Esophagus squamous epithelium (tissue), 5 donors: ENCODE results near the gene IGF1R. TPM values are rescaled to one million over a fixed set of nuclear protein-coding genes. Genes with fewer than 3 reads are reported as not detected.

Experiments
- DNase-seq: peaks from one replicate; lab custom pipeline; 2025; lab: John Stamatoyannopoulos, UW
- H3K27ac ChIP-seq, 4 donors: fragments of 200-600 bp; sonication (generic); one replicate each; pipeline ENCODE4 v1.5.1; 2016 to 2019; ENCODE audit warnings: mild to moderate bottlenecking in 1 of 4
- H3K27me3 ChIP-seq, 4 donors: fragments of 200-600 bp; sonication (generic); 1 replicate in 3 of 4; 2 replicates in 1 of 4; pipeline versions ENCODE4 v1.5.1 to v1.6.0; 2017 to 2021; ENCODE audit warnings: antibody characterized with exemption in 1 of 4
- H3K36me3 ChIP-seq, 3 donors: fragments of 200-600 bp; sonication (generic); one replicate each; pipeline ENCODE4 v1.5.1; 2016 to 2019
- H3K4me1 ChIP-seq, 3 donors: fragments of 200-600 bp; sonication (generic); one replicate each; pipeline ENCODE4 v1.5.1; 2017 to 2019
- H3K4me3 ChIP-seq, 4 donors: fragments of 200-600 bp; sonication (generic); 1 replicate in 3 of 4; 2 replicates in 1 of 4; pipeline ENCODE4 v1.5.1; 2016 to 2019; ENCODE audit warnings: mild to moderate bottlenecking in 2 of 4, moderate library complexity in 1 of 4
- H3K9me3 ChIP-seq, 3 donors: fragments of 200-600 bp; sonication (generic); one replicate each; pipeline ENCODE4 v1.5.1; 2016 to 2019
- POLR2A ChIP-seq, 4 donors: fragments of 450-650 bp; IDR thresholded peaks; one replicate each; pipeline ENCODE4 v1.6.1; 2017; ENCODE audit warnings: antibody characterized with exemption in 4 of 4, mild to moderate bottlenecking in 4 of 4, moderate library complexity in 3 of 4
- WGBS, 2 donors: methylation state at CpG; one replicate each; pipeline ENCODE4 v1.1.5; 2018; 5-methylcytosine and 5-hydroxymethylcytosine counted together
- intact Hi-C: fragments of 100-400 bp; cut with DNase I; formaldehyde crosslinking; loops from one replicate; pipeline ENCODE4 v1.15.0; 2022
- total RNA-seq, 4 donors: library from RNA; depleted of rRNA; stranded (reverse); fragments of >200 nt; gene quantifications; one replicate each; pipeline ENCODE4 v1.1.0, GENCODE V29; 2016
- TF ChIP-seq, protein P1 (sequence below), 6 experiments: fragments of 450-650 bp in 4 of 6; fragments of 200-600 bp in 2 of 6; sonication (generic) in 2 of 6; IDR thresholded peaks; one replicate each; pipeline ENCODE4 v1.5.1; 2016 to 2019; ENCODE audit warnings: antibody characterized with exemption in 6 of 6, mild to moderate bottlenecking in 4 of 6, moderate library complexity in 4 of 6
- donor health status: DM: yes; HTN: yes; CAD: no.

Gene IGF1R
- total RNA-seq, 4 donors from 2014 or later: 20.5 to 54.8 (median 40.4) TPM

GRCh38 chr15:98955961-98956723 is 307.8 kb downstream of the IGF1R start:
- WGBS, 2 donors: 65 to 71% methylated on average over 4 to 19 of the region's 25 CpGs
- Histone ChIP-seq H3K4me1 (peaks cover 0 to 46% (median 13%) of the 10 kb centered on the region in 3 donors), H3K4me3 (no peak overlapping the region), H3K9me3 (no peaks in the 10 kb centered on the region), H3K27me3 (no peaks in the 10 kb centered on the region), H3K27ac (peak overlapping the region; percentile 65 to 94 (median 88)), H3K36me3 (peaks cover 7 to 98% (median 27%) of the 10 kb centered on the region in 3 donors)
- intact Hi-C loops: no loop called here
- DNase-seq: no peak
- no peak for TF ChIP-seq POLR2A (IDR thresholded peaks at IDR 0.05)
- TF ChIP-seq, protein P1, sequence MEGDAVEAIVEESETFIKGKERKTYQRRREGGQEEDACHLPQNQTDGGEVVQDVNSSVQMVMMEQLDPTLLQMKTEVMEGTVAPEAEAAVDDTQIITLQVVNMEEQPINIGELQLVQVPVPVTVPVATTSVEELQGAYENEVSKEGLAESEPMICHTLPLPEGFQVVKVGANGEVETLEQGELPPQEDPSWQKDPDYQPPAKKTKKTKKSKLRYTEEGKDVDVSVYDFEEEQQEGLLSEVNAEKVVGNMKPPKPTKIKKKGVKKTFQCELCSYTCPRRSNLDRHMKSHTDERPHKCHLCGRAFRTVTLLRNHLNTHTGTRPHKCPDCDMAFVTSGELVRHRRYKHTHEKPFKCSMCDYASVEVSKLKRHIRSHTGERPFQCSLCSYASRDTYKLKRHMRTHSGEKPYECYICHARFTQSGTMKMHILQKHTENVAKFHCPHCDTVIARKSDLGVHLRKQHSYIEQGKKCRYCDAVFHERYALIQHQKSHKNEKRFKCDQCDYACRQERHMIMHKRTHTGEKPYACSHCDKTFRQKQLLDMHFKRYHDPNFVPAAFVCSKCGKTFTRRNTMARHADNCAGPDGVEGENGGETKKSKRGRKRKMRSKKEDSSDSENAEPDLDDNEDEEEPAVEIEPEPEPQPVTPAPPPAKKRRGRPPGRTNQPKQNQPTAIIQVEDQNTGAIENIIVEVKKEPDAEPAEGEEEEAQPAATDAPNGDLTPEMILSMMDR (IDR thresholded peaks at IDR 0.05): no peak

DNA sequence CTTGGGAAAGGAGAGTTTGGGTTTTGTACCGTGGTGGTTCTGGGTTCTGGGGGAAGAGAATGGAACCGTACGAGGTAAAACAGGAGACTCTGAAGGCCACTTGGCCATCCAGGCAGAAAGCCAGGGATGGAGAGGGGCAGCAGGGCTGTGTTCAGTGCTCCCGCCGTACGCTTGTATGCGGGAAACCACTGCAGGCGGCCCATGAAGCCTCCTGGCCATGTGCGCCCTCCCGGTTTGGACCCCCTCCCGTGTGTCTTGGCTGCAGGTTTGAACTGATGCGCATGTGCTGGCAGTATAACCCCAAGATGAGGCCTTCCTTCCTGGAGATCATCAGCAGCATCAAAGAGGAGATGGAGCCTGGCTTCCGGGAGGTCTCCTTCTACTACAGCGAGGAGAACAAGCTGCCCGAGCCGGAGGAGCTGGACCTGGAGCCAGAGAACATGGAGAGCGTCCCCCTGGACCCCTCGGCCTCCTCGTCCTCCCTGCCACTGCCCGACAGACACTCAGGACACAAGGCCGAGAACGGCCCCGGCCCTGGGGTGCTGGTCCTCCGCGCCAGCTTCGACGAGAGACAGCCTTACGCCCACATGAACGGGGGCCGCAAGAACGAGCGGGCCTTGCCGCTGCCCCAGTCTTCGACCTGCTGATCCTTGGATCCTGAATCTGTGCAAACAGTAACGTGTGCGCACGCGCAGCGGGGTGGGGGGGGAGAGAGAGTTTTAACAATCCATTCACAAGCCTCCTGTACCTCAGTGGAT is 308.6 kb downstream of the IGF1R start:
- no peak for DNase-seq
- TF ChIP-seq, protein P1 (IDR thresholded peaks at IDR 0.05): no peak
- TF ChIP-seq POLR2A (IDR thresholded peaks at IDR 0.05): no peak
- Histone ChIP-seq H3K27ac (peak overlapping the region in 3 of 4 donors; percentile 88 to 94 (median 88)), H3K4me1 (peaks cover 0 to 39% (median 13%) of the 10 kb centered on the region in 3 donors), H3K9me3 (peaks cover 0 to 6% (median 0%) of the 10 kb centered on the region in 3 donors), H3K27me3 (no peaks in the 10 kb centered on the region), H3K4me3 (no peak overlapping the region), H3K36me3 (peaks cover 10 to 98% (median 28%) of the 10 kb centered on the region in 3 donors)
- 90 to 94% methylated on average over 12 to 17 of the region's 39 CpGs for WGBS, 2 donors
- intact Hi-C loops: no loop called here

GRCh38 chr15:98957655-98958054 is 309.3 kb downstream of the IGF1R start:
- intact Hi-C loops: no loop called here
- H3K4me1 ChIP-seq: peaks cover 0 to 32% (median 13%) of the 10 kb centered on the region in 3 donors
- H3K9me3 ChIP-seq: peaks cover 0 to 8% (median 0%) of the 10 kb centered on the region in 3 donors
- no peak overlapping the region for H3K4me3 ChIP-seq
- no peak overlapping the region for H3K27ac ChIP-seq
- H3K36me3 ChIP-seq: peaks cover 16 to 98% (median 30%) of the 10 kb centered on the region in 3 donors
- DNase-seq: no peak
- TF ChIP-seq, protein P1 (IDR thresholded peaks at IDR 0.05): no peak
- no peak for TF ChIP-seq POLR2A (IDR thresholded peaks at IDR 0.05)
- no peaks in the 10 kb centered on the region for H3K27me3 ChIP-seq
- WGBS, 2 donors: 66 to 67% methylated on average over 6 of the region's 6 CpGs

GRCh38 chr15:98958076-98958475 is 309.7 kb downstream of the IGF1R start:
- Histone ChIP-seq H3K4me1 (peaks cover 0 to 31% (median 13%) of the 10 kb centered on the region in 3 donors), H3K36me3 (peaks cover 16 to 98% (median 30%) of the 10 kb centered on the region in 3 donors), H3K9me3 (peaks cover 0 to 8% (median 0%) of the 10 kb centered on the region in 3 donors), H3K4me3 (no peak overlapping the region), H3K27ac (no peak overlapping the region), H3K27me3 (no peaks in the 10 kb centered on the region)
- TF ChIP-seq POLR2A (IDR thresholded peaks at IDR 0.05): no peak
- TF ChIP-seq, protein P1 (IDR thresholded peaks at IDR 0.05): no peak
- 95% methylated on average over 6 to 8 of the region's 11 CpGs for WGBS, 2 donors
- intact Hi-C loops: no loop called here
- DNase-seq: no peak
